Neural progenitor cell (in vitro differentiated cells): ENCODE measurements around the gene PRF1.

Experiments used
- EZH2 ChIP-seq: fragments of 200-600 bp; sonication (generic); IDR thresholded peaks from 2 replicates; pipeline ENCODE4 v1.6.1; 2017; ENCODE audit warnings: antibody characterized with exemption, mild to moderate bottlenecking, moderate library complexity
- EZH2phosphoT487 ChIP-seq: fragments of 200-600 bp; sonication (generic); IDR thresholded peaks from 2 replicates; pipeline ENCODE4 v1.6.1; 2017; ENCODE audit warnings: antibody characterized with exemption
- TF ChIP-seq, protein P1 (sequence below): fragments of 200-600 bp; sonication (generic); IDR thresholded peaks from 2 replicates; pipeline ENCODE4 v1.5.1; 2017; ENCODE audit warnings: antibody characterized with exemption, mild to moderate bottlenecking

DNA sequence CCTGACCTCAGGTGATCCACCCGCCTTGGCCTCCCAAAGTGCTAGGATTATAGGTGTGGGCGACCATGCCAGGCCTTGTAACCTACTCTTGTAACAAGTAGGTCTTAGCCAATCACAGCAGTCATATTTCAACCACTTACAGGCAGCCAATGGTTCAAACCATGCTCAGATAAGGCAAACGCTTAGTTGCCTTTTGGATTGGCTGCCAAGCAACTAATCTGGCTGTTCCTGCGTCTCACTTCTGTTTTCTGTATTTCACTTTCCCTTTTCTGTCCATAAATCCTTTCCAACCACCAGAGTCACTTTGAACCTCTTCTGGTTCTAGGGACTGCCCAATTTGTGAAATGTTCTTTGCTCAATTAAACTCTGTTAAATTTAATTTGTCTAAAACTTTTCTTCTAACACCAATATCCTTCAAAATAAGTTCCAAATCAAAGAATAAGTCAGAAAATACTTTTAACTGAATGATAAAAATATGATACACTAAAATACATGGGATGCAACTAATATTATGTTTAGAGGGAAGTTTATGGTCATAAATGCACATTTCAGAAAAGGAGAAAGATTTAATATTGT is 19.1 kb upstream of the PRF1 start:
- TF ChIP-seq, protein P1, sequence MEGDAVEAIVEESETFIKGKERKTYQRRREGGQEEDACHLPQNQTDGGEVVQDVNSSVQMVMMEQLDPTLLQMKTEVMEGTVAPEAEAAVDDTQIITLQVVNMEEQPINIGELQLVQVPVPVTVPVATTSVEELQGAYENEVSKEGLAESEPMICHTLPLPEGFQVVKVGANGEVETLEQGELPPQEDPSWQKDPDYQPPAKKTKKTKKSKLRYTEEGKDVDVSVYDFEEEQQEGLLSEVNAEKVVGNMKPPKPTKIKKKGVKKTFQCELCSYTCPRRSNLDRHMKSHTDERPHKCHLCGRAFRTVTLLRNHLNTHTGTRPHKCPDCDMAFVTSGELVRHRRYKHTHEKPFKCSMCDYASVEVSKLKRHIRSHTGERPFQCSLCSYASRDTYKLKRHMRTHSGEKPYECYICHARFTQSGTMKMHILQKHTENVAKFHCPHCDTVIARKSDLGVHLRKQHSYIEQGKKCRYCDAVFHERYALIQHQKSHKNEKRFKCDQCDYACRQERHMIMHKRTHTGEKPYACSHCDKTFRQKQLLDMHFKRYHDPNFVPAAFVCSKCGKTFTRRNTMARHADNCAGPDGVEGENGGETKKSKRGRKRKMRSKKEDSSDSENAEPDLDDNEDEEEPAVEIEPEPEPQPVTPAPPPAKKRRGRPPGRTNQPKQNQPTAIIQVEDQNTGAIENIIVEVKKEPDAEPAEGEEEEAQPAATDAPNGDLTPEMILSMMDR = no peak
- TF ChIP-seq EZH2phosphoT487 = no peak
- TF ChIP-seq EZH2 = no peak
